PC-3 (cell line): ENCODE data around the gene FFAR4. TPM values are rescaled to one million over a fixed set of nuclear protein-coding genes. Genes with fewer than 3 reads are reported as not detected.
A peak's percentile ranks its signal among the peaks of the same experiment; 100 is the strongest.

Source experiments
- ATAC-seq: fragments of 200-7000 bp; cut with Tn5 transposase; 2 replicates; pipeline ENCODE4 v1.9.1; 2020; ENCODE audit warnings: mild to moderate bottlenecking, moderate library complexity
- BruUV-seq: library from RNA; stranded (reverse); fragments of 400-500 nt; replicated peaks from 2 replicates; lab custom pipeline; 2021; lab: Mats Ljungman, UMichigan
- CTCF ChIA-PET: fragments of 300-600 bp; sonication (Branson Sonifier 250); formaldehyde crosslinking; loops from one replicate; lab custom pipeline; 2022; ENCODE audit warnings: antibody characterized with exemption; lab: Charles Lee
- POLR2A ChIA-PET: fragments of 300-600 bp; sonication (Branson Sonifier 250); formaldehyde crosslinking; loops from one replicate; lab custom pipeline; 2022; ENCODE audit warnings: antibody characterized with exemption; ENCODE audit not compliant: unreplicated experiment; lab: Charles Lee
- DNase-seq: peaks from one replicate; pipeline ENCODE4 v3.0.0-alpha.2; 2015
- H2AFZ ChIP-seq: fragments of 300-600 bp; sonication (generic); 2 replicates; pipeline ENCODE4 v1.6.0; 2016; ENCODE audit warnings: antibody characterized with exemption, low read length
- H3F3A ChIP-seq: fragments of 300-600 bp; sonication (generic); one replicate; pipeline ENCODE4 v1.6.0; 2017; ENCODE audit warnings: antibody characterized with exemption, low read length, control low read depth, mild to moderate bottlenecking; ENCODE audit not compliant: unreplicated experiment
- H3K27ac ChIP-seq: fragments of 300-600 bp; sonication (generic); 2 replicates; pipeline ENCODE4 v1.5.1; 2016; ENCODE audit warnings: mild to moderate bottlenecking, low read length
- H3K27me3 ChIP-seq: fragments of 300-600 bp; sonication (generic); 2 replicates; pipeline ENCODE4 v1.6.1; 2016; ENCODE audit warnings: low read length, mixed read lengths
- H3K36me3 ChIP-seq: fragments of 300-600 bp; sonication (generic); 2 replicates; pipeline ENCODE4 v1.6.1; 2016; ENCODE audit warnings: low read depth, mixed run types, low read length, mixed read lengths
- H3K4me1 ChIP-seq: fragments of 300-600 bp; sonication (generic); 2 replicates; pipeline ENCODE4 v1.5.1; 2016; ENCODE audit warnings: low read length; ENCODE audit not compliant: insufficient read depth
- H3K4me2 ChIP-seq: fragments of 300-600 bp; sonication (generic); 2 replicates; pipeline ENCODE4 v1.6.0; 2016; ENCODE audit warnings: low read length
- H3K4me3 ChIP-seq: fragments of 300-600 bp; sonication (generic); 2 replicates; pipeline ENCODE4 v1.5.1; 2016; ENCODE audit warnings: mild to moderate bottlenecking, low read length, mixed read lengths
- H3K79me2 ChIP-seq: fragments of 300-600 bp; sonication (generic); 2 replicates; pipeline ENCODE4 v1.6.1; 2017; ENCODE audit warnings: low read length, mixed read lengths
- H3K9ac ChIP-seq: fragments of 300-600 bp; sonication (generic); 2 replicates; pipeline ENCODE4 v1.6.0; 2016; ENCODE audit warnings: mild to moderate bottlenecking, low read length
- H3K9me2 ChIP-seq: fragments of 300-600 bp; sonication (generic); replicated peaks from 2 replicates; pipeline ENCODE4 v1.6.1; 2016; ENCODE audit warnings: mixed run types, low read length, mixed read lengths
- H3K9me3 ChIP-seq: fragments of 300-600 bp; sonication (generic); 2 replicates; pipeline ENCODE4 v1.6.1; 2016; ENCODE audit warnings: low read length, mixed read lengths
- H4K20me1 ChIP-seq: fragments of 300-600 bp; sonication (generic); 2 replicates; pipeline ENCODE4 v1.6.1; 2016; ENCODE audit warnings: low read length, mixed read lengths
- EZH2 ChIP-seq: fragments of 300-600 bp; sonication (generic); IDR thresholded peaks from one replicate; pipeline ENCODE4 v1.6.1; 2017; ENCODE audit warnings: antibody characterized with exemption, mild to moderate bottlenecking, low read length; ENCODE audit not compliant: unreplicated experiment
- EZH2phosphoT487 ChIP-seq: fragments of 300-600 bp; sonication (generic); IDR thresholded peaks from 2 replicates; pipeline ENCODE4 v1.6.1; 2018; ENCODE audit warnings: mild to moderate bottlenecking, antibody characterized with exemption, low read length, borderline replicate concordance
- intact Hi-C: fragments of 100-400 bp; cut with micrococcal nuclease; formaldehyde crosslinking; loops from 2 replicates; pipeline ENCODE4 v1.9.0; 2023
- total RNA-seq: library from RNA; depleted of rRNA; stranded (reverse); fragments of >200 nt; gene quantifications from 2 replicates; pipeline ENCODE4 v1.2.3, GENCODE V29; 2014
- TF ChIP-seq, protein P1 (sequence below): fragments of 300-600 bp; sonication (generic); conservative IDR thresholded peaks from 2 replicates; pipeline ENCODE4 v1.5.1; 2017; ENCODE audit warnings: antibody characterized with exemption, low read depth, mild to moderate bottlenecking, low read length

FFAR4 gene
- total RNA-seq, 1 experiment from 2014 or later, result 1.5 TPM

DNA sequence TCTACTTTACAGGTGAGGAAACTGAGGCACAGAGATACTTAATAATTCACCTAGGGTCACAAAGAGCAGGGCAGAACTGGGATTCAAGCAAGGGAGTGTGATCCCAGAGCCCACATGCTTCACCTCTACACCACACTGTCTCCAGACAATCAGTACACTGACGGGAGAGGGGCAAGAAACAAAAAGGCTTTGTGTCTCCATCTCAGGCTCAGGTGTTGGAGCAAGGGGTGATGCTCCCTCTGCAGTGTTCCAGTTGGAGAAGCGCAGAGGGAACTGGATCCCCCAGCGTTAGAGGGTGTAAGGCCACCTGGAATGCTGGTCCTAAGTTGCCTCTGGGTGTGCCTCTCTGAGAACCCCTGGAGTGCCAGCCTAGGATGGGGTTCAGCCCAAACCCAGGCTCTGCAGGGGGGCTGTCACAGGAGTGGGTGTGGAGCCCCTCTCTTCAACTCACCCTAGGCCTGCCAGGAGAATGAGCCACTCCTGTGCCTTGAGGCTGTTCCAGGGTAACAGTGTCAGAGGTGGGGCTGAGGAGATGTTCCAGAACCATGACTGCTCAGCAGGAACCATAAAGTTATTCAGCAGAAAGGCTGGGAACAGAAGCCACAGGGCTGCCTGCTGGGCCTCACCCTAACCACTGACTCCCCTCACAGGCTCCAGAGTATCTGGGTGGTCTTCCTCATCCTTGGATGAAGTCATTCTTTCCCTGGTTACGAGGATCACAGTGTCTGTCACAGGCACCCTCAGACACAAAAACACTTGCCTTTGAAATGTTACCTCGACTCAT, 29.1 kb downstream of the FFAR4 start:
- DNase-seq (no peak), ATAC-seq (0 out of 2 replicates have a peak, but pooled peaks have one; percentile 20)
- H3K27ac ChIP-seq, result no peak overlapping the region
- TF ChIP-seq EZH2, result no peak
- TF ChIP-seq, protein P1, sequence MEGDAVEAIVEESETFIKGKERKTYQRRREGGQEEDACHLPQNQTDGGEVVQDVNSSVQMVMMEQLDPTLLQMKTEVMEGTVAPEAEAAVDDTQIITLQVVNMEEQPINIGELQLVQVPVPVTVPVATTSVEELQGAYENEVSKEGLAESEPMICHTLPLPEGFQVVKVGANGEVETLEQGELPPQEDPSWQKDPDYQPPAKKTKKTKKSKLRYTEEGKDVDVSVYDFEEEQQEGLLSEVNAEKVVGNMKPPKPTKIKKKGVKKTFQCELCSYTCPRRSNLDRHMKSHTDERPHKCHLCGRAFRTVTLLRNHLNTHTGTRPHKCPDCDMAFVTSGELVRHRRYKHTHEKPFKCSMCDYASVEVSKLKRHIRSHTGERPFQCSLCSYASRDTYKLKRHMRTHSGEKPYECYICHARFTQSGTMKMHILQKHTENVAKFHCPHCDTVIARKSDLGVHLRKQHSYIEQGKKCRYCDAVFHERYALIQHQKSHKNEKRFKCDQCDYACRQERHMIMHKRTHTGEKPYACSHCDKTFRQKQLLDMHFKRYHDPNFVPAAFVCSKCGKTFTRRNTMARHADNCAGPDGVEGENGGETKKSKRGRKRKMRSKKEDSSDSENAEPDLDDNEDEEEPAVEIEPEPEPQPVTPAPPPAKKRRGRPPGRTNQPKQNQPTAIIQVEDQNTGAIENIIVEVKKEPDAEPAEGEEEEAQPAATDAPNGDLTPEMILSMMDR, result no peak
- TF ChIP-seq EZH2phosphoT487, result no peak
- H3K79me2 ChIP-seq, result no peaks in the 10 kb centered on the region
- intact Hi-C loops, result no loop called here
- H3K9me2 ChIP-seq, result no peaks in the 10 kb centered on the region
- no peaks in the 10 kb centered on the region for H4K20me1 ChIP-seq
- BruUV-seq, result no TSS peak
- H3K36me3 ChIP-seq, result no peaks in the 10 kb centered on the region
- no peak overlapping the region for H2AFZ ChIP-seq
- H3K9me3 ChIP-seq, result no peaks in the 10 kb centered on the region
- H3K9ac ChIP-seq, result no peak overlapping the region
- no peaks in the 10 kb centered on the region for H3F3A ChIP-seq
- H3K27me3 ChIP-seq, result no peaks in the 10 kb centered on the region
- POLR2A ChIA-PET, result no interaction called here
- peaks cover 6% of the 10 kb centered on the region; the same call in 1 of the 2 replicates for H3K4me1 ChIP-seq
- H3K4me2 ChIP-seq, result no peak overlapping the region
- H3K4me3 ChIP-seq, result no peak overlapping the region
- CTCF ChIA-PET, result no interaction called here

DNA sequence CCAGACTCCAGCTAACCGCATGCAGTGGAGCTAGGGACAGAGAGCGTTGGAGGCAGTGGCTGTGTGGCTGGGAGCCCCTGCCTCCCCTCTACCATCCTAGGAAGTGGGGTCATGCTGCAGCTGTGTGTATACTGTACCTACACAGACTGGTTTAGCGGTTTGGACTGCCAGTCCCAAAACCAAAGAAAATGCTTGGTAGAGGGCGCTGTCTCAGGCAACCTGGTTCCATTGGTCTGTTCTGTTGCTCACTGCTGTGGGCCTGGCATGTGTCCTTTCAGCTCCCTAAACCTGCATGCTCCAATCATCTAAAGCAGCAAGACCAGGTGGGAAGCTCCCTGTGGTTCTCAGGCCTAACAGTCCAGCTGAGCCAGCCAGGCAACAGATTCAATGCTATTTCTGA, 30.1 kb downstream of the FFAR4 start:
- no peaks in the 10 kb centered on the region for H3F3A ChIP-seq
- H3K36me3 ChIP-seq, result no peaks in the 10 kb centered on the region
- peaks cover 5% of the 10 kb centered on the region for H3K4me1 ChIP-seq
- no peaks in the 10 kb centered on the region for H3K9me2 ChIP-seq
- no peak overlapping the region for H3K9ac ChIP-seq
- H3K27me3 ChIP-seq, result no peaks in the 10 kb centered on the region
- H4K20me1 ChIP-seq, result no peaks in the 10 kb centered on the region
- intact Hi-C loops, result no loop called here
- no peaks in the 10 kb centered on the region for H3K79me2 ChIP-seq
- no peak for DNase-seq
- TF ChIP-seq EZH2phosphoT487 (no peak), EZH2 (no peak)
- TF ChIP-seq, protein P1, result 0 out of 2 replicates have a peak, but pooled peaks have one; percentile 34
- no peak overlapping the region for H2AFZ ChIP-seq
- BruUV-seq, result no TSS peak
- CTCF ChIA-PET, result no interaction called here
- H3K27ac ChIP-seq, result no peak overlapping the region
- no peaks in the 10 kb centered on the region for H3K9me3 ChIP-seq
- POLR2A ChIA-PET, result no interaction called here
- ATAC-seq, result no peak
- no peak overlapping the region for H3K4me3 ChIP-seq
- H3K4me2 ChIP-seq, result no peak overlapping the region

DNA sequence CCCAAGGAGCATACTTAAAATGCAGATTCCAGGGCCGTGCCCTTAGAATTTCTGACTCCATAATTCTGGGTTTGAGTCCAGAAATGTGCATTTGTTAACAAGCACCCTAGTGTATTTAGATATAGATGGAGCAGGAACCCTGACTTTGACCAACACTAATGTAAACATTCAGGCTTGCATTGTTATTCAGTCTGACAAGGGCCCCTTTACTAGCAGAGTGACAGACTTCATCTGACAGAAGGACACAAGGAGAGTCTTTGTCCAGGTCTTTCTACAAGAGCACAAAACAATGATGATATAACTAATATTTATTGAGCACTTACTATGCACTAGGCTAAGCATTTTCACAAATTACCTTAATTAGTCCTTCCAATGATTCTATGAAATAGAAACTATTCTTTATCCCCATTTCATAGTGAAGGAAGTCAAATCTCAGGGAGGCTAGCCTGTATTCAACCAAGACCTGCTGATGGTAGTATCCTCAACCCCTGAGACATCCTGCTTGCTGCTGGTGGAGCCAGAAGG, 30.7 kb downstream of the FFAR4 start:
- intact Hi-C loops, result no loop called here
- Histone ChIP-seq H3K27me3 (no peaks in the 10 kb centered on the region), H3K9ac (no peak overlapping the region), H3K27ac (no peak overlapping the region), H3K4me2 (no peak overlapping the region), H3K4me3 (no peak overlapping the region), H2AFZ (no peak overlapping the region), H3K79me2 (no peaks in the 10 kb centered on the region), H4K20me1 (no peaks in the 10 kb centered on the region), H3K4me1 (peaks cover 8% of the 10 kb centered on the region; the same call in 1 of the 2 replicates), H3K9me3 (no peaks in the 10 kb centered on the region), H3K9me2 (no peaks in the 10 kb centered on the region), H3K36me3 (no peaks in the 10 kb centered on the region), H3F3A (no peaks in the 10 kb centered on the region)
- BruUV-seq, result no TSS peak
- ATAC-seq, result no peak
- ChIA-PET POLR2A (no interaction called here), CTCF (no interaction called here)
- no peak for DNase-seq
- TF ChIP-seq, protein P1, result no peak
- TF ChIP-seq EZH2phosphoT487 (no peak), EZH2 (no peak)
